ENCODE data around the gene CHCHD10. TPM values are rescaled to one million over a fixed set of nuclear protein-coding genes. Genes with fewer than 3 reads are reported as not detected.

CHCHD10 gene
- total RNA-seq, 1 donor: 3.9 TPM

- TF ChIP-seq, protein P1, sequence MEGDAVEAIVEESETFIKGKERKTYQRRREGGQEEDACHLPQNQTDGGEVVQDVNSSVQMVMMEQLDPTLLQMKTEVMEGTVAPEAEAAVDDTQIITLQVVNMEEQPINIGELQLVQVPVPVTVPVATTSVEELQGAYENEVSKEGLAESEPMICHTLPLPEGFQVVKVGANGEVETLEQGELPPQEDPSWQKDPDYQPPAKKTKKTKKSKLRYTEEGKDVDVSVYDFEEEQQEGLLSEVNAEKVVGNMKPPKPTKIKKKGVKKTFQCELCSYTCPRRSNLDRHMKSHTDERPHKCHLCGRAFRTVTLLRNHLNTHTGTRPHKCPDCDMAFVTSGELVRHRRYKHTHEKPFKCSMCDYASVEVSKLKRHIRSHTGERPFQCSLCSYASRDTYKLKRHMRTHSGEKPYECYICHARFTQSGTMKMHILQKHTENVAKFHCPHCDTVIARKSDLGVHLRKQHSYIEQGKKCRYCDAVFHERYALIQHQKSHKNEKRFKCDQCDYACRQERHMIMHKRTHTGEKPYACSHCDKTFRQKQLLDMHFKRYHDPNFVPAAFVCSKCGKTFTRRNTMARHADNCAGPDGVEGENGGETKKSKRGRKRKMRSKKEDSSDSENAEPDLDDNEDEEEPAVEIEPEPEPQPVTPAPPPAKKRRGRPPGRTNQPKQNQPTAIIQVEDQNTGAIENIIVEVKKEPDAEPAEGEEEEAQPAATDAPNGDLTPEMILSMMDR (IDR thresholded peaks at IDR 0.05; ENCODE audit: insufficient read depth, low read depth, low read length): peak; percentile 29
- H3K4me3 ChIP-seq (ENCODE audit: low read depth, low read length): peak within 1 kb of the TSS; percentile 89
- peak; percentile 84 for DNase-seq (ENCODE audit: low read depth)
These were observed 16.9 kb downstream of the CHCHD10 start, which contains the start of gene ZNF70 for GRCh38 chr22:23750714-23751440. ZNF70 (minus strand) TSS chr22:23751112; CDS start chr22:23745140, 5,972 bp downstream.

GRCh38 chr22:23750367-23750713 is 17.4 kb downstream of the CHCHD10 start:
- TF ChIP-seq, protein P1 (IDR thresholded peaks at IDR 0.05; ENCODE audit: insufficient read depth, low read depth, low read length): no peak
- H3K4me3 ChIP-seq (ENCODE audit: low read depth, low read length): peak overlapping the region; percentile 89
- DNase-seq (ENCODE audit: low read depth): no peak

GRCh38 chr22:23749841-23750301 is 17.9 kb downstream of the CHCHD10 start:
- peak overlapping the region; percentile 89 for H3K4me3 ChIP-seq (ENCODE audit: low read depth, low read length)
- DNase-seq (ENCODE audit: low read depth): no peak
- TF ChIP-seq, protein P1 (IDR thresholded peaks at IDR 0.05; ENCODE audit: insufficient read depth, low read depth, low read length): no peak

GRCh38 chr22:23745791-23746190 is 22.0 kb downstream of the CHCHD10 start:
- no peak for DNase-seq (ENCODE audit: low read depth)
- no peak overlapping the region for H3K4me3 ChIP-seq (ENCODE audit: low read depth, low read length)
- TF ChIP-seq, protein P1 (IDR thresholded peaks at IDR 0.05; ENCODE audit: insufficient read depth, low read depth, low read length): no peak

DNA sequence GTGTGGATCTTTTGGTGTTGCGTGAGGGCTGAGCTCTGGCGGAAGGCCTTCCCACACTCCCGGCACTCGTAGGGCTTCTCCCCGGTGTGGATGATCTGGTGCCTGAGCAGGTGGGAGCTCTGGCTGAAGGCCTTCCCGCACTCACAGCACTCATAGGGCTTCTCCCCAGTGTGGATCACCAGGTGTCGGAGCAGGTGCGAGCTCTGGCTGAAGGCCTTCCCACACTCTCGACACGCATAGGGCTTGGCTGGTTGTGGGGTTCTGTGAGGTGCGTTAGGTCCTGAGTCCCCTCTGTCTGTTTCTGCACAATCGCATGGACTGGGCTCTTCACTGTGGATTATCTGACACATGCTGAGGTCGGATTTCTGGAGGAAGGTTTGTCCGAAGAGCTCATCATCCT is 23.3 kb downstream of the CHCHD10 start:
- TF ChIP-seq, protein P1 (IDR thresholded peaks at IDR 0.05; ENCODE audit: insufficient read depth, low read depth, low read length): no peak
- DNase-seq (ENCODE audit: low read depth): no peak
- no peak overlapping the region for H3K4me3 ChIP-seq (ENCODE audit: low read depth, low read length)

- no peak overlapping the region for H3K4me3 ChIP-seq (ENCODE audit: low read depth, low read length)
- TF ChIP-seq, protein P1 (IDR thresholded peaks at IDR 0.05; ENCODE audit: insufficient read depth, low read depth, low read length): no peak
- DNase-seq (ENCODE audit: low read depth): no peak
These were observed 23.8 kb downstream of the CHCHD10 start for GRCh38 chr22:23744001-23744400.

Data from fibroblast of villous mesenchyme (primary cell).